Activated CD8-positive, alpha-beta memory T cell treated with anti-CD3 and anti-CD28 coated beads for 48 hours (primary cell): ENCODE measurements around the gene DAAM1.

Experiments used
- DNase-seq, 3 experiments: peaks; one replicate each; pipeline ENCODE4 v3.0.0-alpha.2; 2020; ENCODE audit warnings: low read depth in 2 of 3, low spot score in 2 of 3

DAAM1 gene

DNA sequence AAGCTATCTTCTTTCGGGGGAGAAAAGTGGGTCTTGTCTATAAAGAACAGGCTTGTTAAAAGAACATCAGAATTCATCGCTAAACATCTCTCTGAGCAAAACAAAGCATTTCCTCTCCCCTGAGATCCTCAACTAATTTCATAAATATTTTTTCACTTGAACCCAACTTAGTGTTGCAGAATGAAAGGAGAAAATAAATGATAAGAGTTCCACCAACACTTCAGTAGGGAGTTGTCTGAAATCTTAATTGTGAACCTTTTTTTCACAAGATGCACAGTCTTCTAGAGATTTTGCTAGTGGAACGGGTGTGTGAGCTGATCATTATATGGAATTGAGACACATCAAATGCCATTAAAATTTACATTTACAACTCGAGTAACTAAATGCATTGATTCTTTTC, 1.3 kb upstream of the DAAM1 start:
- no peak for DNase-seq

DNA sequence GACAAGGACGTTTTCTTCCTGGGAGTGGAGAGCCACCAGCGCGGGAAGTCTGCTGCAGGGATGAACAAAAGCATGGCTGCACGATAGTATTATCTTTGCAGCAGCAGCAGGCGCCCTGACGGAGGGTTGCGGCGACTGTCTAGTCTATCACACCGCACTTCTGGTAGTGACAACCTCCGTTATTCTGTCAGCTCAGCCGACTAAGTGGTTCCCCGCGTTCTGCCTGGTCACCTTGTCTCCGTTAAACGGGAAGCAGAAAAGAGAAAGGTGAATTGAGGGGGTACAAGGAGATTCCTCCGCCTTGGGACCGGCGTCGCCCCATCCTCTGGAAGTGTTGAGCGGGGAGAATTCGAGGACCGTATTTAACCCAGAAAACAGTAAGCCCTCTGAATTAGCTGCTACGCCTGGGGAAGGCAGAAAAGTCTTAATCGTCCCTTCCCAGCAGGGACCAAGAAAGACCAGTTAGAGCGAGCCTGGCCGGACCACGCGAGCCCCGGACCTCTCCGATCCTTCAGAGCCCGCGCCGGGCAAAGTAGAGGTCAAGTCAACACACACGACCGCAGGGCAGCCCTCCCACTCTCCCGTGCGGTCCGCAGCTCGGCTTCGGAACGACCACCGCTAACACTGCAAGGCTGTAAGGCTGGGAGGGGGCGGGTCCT, 536 bp upstream of the DAAM1 start:
- peak in 2 of 3 experiments; percentile 2 to 9 for DNase-seq

DNA sequence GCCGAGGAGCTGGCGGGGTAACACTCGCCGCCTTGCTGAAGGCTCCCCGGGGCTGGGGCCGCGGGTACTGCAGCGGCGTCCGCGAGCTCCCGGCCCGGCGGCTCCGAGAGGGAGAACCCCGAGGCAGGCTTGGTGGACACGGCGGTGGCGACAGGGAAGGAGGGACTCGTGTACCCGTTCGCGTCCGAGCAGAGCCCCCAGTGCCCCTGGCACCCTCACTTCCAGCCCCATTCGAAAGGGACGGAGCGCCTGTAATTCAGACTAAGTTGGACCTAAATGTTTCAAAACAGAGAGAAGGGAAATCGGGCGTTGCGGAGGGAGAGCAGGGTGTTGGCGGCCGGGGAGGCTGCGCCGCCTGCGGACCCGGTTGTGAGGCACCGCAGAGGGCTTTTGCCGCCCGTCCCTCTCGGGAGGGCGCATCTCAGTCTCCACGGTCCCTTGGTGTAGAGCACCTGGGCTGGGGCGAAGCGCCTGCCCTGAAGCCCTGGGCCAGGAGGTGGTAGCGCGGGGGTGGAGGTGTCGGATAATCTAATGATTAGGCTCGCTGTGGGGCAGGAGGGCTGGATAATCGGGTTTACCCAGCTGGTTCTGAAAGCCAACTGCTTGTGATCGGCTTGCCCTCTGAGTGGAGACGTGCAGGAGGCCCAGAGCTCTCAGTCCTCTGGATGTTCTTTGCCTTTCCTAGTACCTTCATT, 771 bp downstream of the DAAM1 start:
- peak; percentile 7 to 12 (median 12) for DNase-seq

DNA sequence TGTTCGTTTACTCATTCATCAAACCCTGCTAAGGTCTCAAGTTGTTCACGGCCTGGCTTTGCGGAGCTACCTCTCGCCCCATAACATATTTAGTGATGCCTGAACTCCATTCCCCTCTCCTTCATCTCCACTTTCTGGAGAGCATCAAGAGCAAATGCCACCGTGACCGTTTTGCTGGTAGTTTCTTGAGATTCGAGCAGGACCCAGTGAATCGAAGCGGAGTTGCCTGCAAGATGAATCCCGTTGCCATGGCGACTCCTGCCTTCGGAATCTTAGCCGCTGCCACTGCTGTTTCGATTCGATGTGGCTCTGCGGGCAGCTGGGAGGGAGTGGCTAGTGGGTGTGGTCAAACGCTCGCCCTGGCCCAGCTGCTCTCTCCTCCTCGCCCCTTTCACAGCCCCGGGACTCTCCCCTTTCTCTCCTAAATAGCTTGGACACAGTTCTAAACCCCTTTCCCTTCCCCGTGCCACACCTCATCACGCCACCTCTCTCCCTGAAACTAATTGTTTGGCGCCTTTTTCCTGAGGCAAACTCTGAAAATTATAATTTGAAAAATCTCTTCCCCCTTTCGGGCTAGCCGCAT, 1.4 kb downstream of the DAAM1 start:
- DNase-seq = peak; percentile 32 to 59 (median 54)

DNA sequence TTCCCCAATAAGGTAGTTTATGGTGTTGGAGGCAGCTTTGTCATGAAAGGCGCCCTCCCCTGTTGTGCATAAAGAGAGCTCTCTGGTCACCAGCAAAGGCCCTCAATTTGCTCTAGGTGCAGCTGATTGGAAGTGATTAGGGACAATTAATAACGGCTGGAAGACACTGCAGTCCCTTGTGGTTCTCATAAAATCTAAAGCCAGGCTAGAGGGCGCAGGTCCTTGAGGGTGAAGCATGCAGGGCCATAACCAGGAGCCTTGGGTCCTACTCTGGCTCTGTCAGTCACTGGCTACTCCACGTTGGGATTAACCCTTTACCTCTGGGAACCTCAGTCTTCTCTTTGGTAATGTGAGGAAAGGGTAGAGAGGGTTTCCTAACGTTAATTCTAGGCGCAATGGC, 1.9 kb downstream of the DAAM1 start:
- DNase-seq = no peak

DNA sequence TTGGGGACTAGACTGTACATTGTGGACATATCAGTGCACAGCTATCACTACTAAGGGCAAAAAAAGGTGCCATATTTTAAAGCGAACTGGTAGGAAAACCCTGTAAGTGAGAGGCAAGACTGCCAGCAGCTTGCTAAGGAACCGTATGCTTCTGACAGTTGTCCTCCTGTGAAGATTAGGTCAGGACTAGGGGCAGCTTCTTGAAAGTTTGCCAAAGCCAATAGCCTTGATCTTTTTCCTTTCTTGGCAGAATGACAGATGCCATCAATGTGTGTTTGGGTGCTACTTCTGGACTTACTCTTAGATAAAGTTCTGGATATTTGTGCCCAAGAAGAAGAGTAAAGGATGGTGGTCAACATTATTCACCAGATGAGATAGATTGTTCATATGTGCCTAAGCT, 7.4 kb downstream of the DAAM1 start:
- DNase-seq = no peak

DNA sequence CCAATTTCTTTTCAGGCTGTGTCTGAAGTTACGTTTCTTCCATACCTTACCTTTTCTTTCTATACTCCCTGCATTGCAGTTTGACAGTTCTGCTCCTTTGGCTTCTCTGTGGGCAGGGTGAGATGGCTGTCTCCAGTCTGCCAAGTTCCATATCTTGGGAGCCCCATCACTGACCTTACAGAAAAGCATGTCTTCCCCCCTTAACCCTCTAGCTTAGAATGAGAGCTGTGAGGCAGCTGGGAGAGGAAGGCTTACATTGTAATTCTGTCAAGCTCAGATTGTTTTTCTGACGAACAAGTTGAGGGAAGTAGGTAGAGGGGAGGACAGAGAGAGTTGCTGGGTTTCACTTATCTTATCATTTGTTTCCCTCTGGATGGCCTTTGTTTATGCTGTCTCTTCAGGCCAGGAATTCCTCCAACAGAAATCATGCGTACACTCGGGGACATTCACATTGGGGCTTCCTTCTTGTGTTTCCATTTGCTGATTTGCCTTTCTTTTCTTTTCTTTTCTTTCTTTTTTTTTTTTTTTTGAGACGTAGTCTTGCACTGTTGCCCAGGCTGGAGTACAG, 9.3 kb downstream of the DAAM1 start:
- DNase-seq = no peak

DNA sequence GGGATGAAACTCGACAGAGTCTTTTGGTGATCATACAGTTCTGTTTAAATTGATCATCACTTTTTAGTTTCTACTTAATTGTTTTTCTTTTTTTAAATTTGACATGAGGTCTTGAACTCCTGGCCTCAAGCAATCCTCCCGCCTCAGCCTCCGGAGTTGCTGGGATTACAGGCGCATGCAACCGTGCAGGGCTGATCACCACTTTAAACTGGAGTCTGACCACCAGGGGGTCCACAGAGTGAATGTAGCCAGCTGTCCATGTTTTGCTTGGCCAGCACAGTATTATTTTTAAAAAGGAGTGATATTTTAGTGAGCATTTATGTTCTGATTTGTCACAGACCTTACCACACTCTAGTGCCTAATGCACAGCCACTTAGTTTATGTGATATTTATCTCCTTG, 10.7 kb downstream of the DAAM1 start:
- no peak for DNase-seq

DNA sequence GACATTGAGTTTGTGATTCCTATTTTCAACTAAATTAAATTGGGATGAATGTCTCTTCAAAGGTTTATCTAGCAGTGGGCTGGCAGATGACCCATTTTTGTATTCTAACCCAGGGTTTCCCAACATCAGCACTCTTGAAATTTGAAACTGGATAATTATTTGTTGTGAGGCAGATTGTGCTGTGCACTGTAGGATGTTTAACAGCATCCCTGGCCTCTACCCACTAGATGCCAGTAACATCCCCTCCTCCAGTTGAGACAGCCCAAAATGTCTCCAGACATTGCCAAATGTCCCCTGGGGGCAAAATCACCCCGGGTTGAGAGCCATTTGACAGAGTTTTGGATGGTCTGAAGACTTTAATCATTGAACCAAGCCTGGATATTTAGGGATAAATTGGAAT, 11.1 kb downstream of the DAAM1 start:
- no peak for DNase-seq

DNA sequence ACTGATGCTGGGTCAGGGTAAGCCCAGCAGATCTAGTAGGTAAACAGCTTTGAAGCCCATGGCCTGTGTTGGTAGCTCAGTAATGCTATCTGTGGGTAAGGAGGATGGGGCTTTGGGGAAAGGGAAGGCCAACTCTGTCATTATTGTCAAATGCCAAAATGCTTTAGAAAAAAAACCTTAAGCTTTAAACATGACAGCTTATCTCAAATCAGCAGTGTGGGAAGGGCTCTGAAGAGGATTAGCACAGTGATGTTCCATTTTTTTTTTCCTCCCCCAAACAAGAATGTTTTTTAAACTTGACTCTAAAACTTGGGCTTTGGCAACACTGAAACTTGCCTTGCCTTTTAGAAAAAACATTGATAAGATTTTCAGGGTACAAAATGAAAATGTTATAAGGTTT, 11.7 kb downstream of the DAAM1 start:
- no peak for DNase-seq

DNA sequence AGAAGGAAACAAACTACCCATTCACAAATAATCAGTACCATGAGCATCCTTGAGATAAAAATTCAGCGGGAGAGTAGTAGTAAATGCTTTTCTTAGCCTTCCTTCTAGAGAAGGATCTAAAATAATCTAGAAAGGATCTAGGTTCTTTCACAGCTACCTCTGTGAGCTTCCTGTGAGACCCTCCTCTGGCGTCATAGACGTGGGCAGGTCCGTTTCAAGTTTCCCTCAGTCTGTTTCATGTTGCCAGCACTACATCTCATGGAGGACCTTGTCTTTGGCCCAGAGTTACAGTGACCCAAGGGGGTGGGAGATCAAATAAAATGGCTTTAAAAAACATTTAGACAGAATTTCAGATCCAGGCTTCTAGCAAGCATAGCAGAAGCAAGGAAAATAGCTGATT, 13.6 kb downstream of the DAAM1 start:
- no peak for DNase-seq

DNA sequence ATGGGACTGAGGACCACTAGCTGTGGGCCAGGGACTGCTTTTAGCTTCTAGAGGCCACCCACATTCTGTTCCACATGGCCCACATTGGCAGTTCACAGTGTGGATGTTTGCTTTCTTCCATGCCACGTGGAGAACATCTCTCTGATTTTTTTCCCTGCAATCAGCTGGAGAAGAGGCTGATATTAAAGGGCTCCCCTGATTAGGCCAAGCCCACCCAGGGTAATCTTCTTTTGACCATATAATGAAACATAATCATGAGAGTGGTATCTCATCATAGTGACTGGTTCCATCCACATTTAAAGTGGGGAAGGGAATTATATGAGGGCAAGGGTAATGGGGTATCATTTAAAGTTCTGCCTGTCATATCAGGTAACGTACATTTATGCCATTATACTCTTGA, 15.8 kb downstream of the DAAM1 start:
- DNase-seq = no peak

DNA sequence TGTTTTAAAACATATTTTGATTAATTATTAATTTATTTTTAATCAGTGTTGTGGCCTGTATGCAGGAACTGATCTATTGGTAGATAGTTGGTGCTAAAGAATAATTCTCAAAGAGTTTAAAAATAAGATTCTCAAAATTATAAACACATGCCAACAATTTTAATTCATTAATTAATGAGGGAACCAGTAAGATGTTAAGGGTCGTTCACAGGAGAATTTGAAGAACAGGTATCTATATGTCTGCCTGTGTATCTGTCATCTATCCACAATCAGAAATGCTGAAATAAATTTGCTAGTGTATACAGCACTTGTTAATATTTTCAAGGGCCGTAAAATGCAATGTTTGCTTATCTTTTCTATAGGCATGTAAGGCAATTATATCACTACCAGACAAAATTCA, 18.4 kb downstream of the DAAM1 start:
- DNase-seq = no peak

DNA sequence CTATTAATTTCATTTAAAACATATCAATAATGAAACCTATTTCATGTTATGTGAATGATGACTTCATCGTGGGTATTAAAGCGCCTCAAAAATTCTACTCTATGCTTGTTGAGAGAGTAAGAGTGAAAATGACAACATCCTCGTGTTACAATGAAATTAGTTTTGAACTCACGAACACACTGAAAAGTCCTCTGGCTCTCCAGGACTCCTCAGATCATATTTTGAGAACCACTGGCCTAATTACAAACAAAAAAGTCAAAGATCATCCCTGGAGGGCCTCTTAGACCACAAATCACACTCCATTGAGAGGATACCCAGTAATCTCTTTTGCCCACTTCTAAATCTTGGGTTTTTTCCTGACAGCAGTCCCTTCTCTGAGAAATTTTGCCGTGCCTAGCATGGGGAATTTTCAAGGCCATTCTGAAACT, 19.1 kb downstream of the DAAM1 start:
- DNase-seq = no peak

DNA sequence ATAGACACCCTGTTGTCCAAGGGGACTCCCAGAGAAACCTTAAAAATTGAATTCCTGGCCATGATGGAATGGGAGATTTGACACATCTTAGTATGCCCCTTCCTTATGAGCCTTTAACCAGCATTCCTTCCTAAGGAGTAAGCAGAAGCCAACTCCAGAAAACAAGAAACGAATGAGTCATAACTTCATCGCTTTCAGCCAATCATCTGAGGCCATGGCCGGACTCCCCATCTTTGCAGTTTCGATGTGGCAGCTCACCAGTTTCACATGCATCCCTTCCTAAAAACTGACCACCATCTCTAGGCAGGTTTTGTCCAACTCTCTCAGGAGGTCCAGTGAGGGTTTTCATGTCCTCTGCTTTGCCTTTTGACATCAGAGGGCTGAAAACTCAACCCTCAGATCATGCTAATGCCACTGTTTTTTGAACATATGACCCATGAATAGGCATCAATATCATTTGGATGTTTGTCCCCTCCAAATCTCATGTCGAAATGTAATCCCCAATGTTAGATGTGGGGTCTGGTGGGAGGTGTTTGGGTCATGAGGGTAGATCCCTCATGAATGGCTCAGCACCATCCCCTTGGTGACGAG, 19.9 kb downstream of the DAAM1 start:
- DNase-seq = no peak

DNA sequence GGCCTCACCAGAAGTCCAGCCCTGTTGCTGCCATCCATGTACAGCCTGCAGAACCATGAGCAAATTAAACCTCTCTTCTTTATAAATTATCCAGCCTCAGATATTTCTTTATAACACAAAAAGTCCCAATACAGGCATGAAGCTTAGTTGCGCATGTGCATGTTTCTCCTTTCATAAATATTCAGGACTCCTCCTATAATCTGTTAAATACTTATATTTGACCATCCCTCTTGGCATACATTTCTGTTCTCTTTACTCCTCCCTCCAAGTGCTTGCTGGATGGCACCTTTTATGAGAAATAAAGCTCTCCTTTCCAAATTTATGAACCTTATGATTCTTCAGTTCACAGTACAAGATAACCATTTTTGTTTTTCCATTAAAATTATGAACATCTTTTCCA, 20.5 kb downstream of the DAAM1 start:
- no peak for DNase-seq

DNA sequence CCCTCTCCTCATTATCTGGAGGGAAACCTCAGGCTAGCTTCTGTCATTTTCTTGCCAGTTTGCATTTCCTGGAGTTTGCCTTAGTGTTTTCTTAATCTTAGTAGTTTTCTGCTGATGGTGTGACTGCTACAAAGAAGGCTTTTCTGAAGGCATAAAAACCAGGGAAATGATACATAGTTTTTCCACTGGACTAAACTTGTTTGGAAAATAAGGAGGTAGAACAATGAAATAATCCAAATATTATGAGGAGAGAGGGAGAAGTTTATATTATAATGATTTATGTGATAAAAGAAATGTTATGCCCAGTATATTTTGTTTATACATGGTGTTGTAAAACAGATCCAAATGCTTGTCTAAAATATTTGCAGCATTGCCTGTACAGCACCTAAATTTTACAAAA, 22.2 kb downstream of the DAAM1 start:
- no peak for DNase-seq

DNA sequence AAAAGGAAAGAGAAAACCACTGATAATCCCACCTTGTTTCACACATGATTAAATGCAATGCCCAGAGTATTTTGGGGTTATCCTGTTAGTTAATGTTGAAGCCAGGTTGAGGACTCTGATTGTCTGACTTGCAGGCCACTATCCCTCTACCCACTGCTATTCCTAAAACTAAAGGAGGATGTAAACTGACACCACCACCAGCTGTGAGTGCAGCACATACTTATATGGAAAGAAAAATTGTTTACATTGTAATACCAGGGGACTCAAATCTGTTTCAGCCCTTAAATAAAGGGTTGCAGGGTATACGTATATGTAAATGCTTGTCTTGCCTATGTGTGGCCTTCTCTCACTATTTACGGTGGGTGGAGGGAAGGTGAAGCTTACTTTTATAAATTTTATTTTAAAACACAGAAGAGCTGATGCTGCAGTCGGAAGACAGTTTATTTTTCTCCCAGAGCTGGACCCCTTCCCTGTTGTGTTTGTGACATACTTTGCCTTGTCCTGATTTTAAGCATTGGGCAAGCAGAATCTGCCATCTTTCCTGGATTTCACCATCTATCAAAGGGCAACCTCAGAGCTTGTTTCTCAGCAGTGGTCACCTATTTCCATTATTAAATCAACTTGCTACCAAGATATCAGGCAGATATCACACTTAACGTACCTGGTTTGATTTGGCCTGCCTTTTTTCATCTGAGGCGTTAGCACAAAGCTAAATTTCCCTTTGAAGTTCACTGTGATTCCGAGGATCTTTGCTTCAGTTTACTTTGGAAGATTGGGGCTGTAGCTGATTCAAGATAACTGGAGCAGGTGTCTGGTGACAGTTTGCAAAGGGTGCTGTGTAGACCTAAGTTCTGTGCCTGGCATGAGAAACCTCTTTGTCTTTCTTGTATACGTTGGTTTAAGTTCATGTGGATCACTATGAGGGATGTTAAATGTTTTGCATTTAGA, 25.2 kb downstream of the DAAM1 start:
- DNase-seq = no peak

DNA sequence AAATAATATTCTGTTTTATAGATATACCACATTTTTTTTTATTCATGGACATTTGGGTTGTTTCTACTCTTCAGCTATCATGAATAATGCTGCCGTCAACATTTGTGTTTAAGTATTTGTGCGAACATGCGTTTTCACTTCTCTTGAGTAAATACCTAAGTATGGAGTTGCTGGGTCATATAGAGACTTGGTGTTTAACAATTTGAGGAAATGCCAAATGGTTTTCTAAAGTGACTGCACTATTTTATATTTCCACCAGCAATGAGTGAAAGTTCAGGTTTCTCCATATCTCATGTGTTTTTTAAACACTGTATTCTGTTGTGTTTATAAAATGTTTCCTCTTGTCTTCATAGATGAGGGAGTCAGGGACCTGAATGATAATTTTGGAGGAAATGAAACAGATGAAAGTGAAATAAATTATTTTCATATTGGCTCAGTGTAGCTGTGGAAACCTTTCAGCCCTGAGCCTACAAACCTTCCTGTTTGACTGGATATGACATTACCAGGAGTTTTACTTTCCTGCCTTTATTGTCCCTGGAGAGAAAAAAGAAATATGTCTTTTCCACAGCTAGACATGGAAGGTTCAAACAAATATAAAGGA, 26.3 kb downstream of the DAAM1 start:
- no peak for DNase-seq

DNA sequence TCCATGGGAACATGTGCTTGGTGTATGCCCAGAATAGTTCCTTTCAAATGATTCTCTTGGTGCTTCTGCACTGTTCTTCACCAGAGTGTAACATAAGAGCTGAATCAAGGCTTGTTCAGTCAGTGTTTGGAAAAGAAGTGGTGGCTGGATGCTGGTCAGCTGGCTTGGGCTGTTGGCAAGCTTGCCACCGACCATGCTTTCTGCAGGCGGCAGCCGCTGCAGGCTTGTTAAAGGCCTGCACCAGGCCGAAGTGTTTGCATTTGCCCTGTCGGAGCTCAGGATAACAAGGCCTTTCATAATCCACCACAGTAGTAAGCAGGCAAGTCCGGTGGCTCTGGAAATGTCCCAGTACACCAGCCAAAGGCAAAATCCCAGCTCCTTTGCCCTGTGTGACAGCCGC, 26.9 kb downstream of the DAAM1 start:
- DNase-seq = no peak
